Upper lobe of right lung (tissue), 1 donor: ENCODE data around the gene MTHFD1L. TPM values are rescaled to one million over a fixed set of nuclear protein-coding genes. Genes with fewer than 3 reads are reported as not detected.
"Not testable (repeated sequence)": the region's sequence is repeated elsewhere in the genome, so short reads cannot be mapped to it uniquely, and the experiment has no call there.

Experiments
- ATAC-seq: fragments of 200-7000 bp; cut with Tn5 transposase; one replicate; pipeline ENCODE4 v1.9.1; 2020; ENCODE audit warnings: mild to moderate bottlenecking, moderate library complexity
- DNase-seq: peaks from one replicate; pipeline ENCODE4 v3.0.0-alpha.2; 2020
- H3K27ac ChIP-seq: fragments of 200-600 bp; one replicate; pipeline ENCODE4 v1.8.0; 2022
- H3K27me3 ChIP-seq: fragments of 200-600 bp; one replicate; pipeline ENCODE4 v1.8.0; 2022; ENCODE audit warnings: mild to moderate bottlenecking
- H3K36me3 ChIP-seq: fragments of 200-600 bp; one replicate; pipeline ENCODE4 v1.8.0; 2022
- H3K4me1 ChIP-seq: fragments of 200-600 bp; one replicate; pipeline ENCODE4 v1.8.0; 2022
- H3K4me3 ChIP-seq: fragments of 200-600 bp; one replicate; pipeline ENCODE4 v1.8.0; 2022; ENCODE audit warnings: mild to moderate bottlenecking
- H3K9me3 ChIP-seq: fragments of 200-600 bp; one replicate; pipeline ENCODE4 v1.8.0; 2022
- CTCF ChIP-seq: fragments of 200-600 bp; IDR thresholded peaks from one replicate; pipeline ENCODE4 v1.8.0; 2022; ENCODE audit warnings: antibody characterized with exemption
- intact Hi-C: fragments of 100-400 bp; cut with DNase I; formaldehyde crosslinking; loops from one replicate; pipeline ENCODE4 v1.11.0; 2022
- total RNA-seq: library from RNA; stranded (reverse); fragmentation: NEBNext Ultra II Directional; extraction: Animal tissue kit (Norgen Biotek cat#: 25700); gene quantifications from one replicate; pipeline ENCODE4 v1.2.1, GENCODE V29; 2021
- donor health status: DM: no; HTN: yes; CAD: no; lungs with severe emphysema.

MTHFD1L gene
- total RNA-seq, 1 donor from 2014 or later: 27.9 TPM

GRCh38 chr6:150846641-150847040 is 18.9 kb upstream of the MTHFD1L start:
- intact Hi-C loops: no loop called here
- no peak for TF ChIP-seq CTCF
- no peaks in the 10 kb centered on the region for H3K27me3 ChIP-seq
- H3K27ac ChIP-seq: no peak overlapping the region
- H3K4me1 ChIP-seq: no peaks in the 10 kb centered on the region
- H3K4me3 ChIP-seq: no peak overlapping the region
- no peaks in the 10 kb centered on the region for H3K9me3 ChIP-seq
- H3K36me3 ChIP-seq: peaks cover 13% of the 10 kb centered on the region
- DNase-seq (no peak), ATAC-seq (no peak)

- no peaks in the 10 kb centered on the region for H3K4me1 ChIP-seq
- no peaks in the 10 kb centered on the region for H3K27me3 ChIP-seq
- no peaks in the 10 kb centered on the region for H3K9me3 ChIP-seq
- H3K4me3 ChIP-seq: no peak overlapping the region
- ATAC-seq: no peak
- DNase-seq: no peak
- intact Hi-C loops: no loop called here
- TF ChIP-seq CTCF: no peak
- no peaks in the 10 kb centered on the region for H3K36me3 ChIP-seq
- H3K27ac ChIP-seq: no peak overlapping the region
These were observed 17.1 kb upstream of the MTHFD1L start for GRCh38 chr6:150848400-150848799.

GRCh38 chr6:150854392-150854791 is 11.1 kb upstream of the MTHFD1L start:
- H3K4me1 ChIP-seq: peaks cover 15% of the 10 kb centered on the region

GRCh38 chr6:150855171-150855570 is 10.3 kb upstream of the MTHFD1L start:
- H3K4me1 ChIP-seq: peaks cover 15% of the 10 kb centered on the region
- DNase-seq, ATAC-seq, intact Hi-C loops, H3K4me3 ChIP-seq, H3K9me3 ChIP-seq, H3K27ac ChIP-seq, H3K36me3 ChIP-seq, H3K27me3 ChIP-seq: not testable (repeated sequence)

More at GRCh38 chr6:150854392-150854791, 11.1 kb upstream of the MTHFD1L start:
- H3K9me3 ChIP-seq, H3K27ac ChIP-seq, intact Hi-C loops, H3K27me3 ChIP-seq, ATAC-seq, DNase-seq, H3K4me3 ChIP-seq, H3K36me3 ChIP-seq: not testable (repeated sequence)

GRCh38 chr6:150857062-150857944 is 8.2 kb upstream of the MTHFD1L start:
- ATAC-seq (peak; percentile 64), DNase-seq (no peak)
- H3K27ac ChIP-seq: peak overlapping the region; percentile 70
- no peaks in the 10 kb centered on the region for H3K27me3 ChIP-seq
- H3K36me3 ChIP-seq: no peaks in the 10 kb centered on the region
- intact Hi-C loops: no loop called here
- no peak for TF ChIP-seq CTCF
- no peaks in the 10 kb centered on the region for H3K9me3 ChIP-seq
- H3K4me1 ChIP-seq: peaks cover 15% of the 10 kb centered on the region
- no peak overlapping the region for H3K4me3 ChIP-seq

GRCh38 chr6:150857945-150858308 is 7.6 kb upstream of the MTHFD1L start:
- DNase-seq (no peak), ATAC-seq (no peak)
- TF ChIP-seq CTCF: no peak
- H3K9me3 ChIP-seq: no peaks in the 10 kb centered on the region
- no peaks in the 10 kb centered on the region for H3K27me3 ChIP-seq
- no peaks in the 10 kb centered on the region for H3K36me3 ChIP-seq
- peaks cover 15% of the 10 kb centered on the region for H3K4me1 ChIP-seq
- no peak overlapping the region for H3K4me3 ChIP-seq
- peak overlapping the region; percentile 70 for H3K27ac ChIP-seq
- intact Hi-C loops: no loop called here

GRCh38 chr6:150861448-150862168 is 3.9 kb upstream of the MTHFD1L start:
- intact Hi-C loops, H3K27me3 ChIP-seq, H3K9me3 ChIP-seq, ATAC-seq, H3K36me3 ChIP-seq, DNase-seq, H3K27ac ChIP-seq, H3K4me3 ChIP-seq: not testable (repeated sequence)
- H3K4me1 ChIP-seq: peaks cover 15% of the 10 kb centered on the region
